HCT116 (cell line): Measurements from ENCODE around the gene ZNF473. TPM values are rescaled to one million over a fixed set of nuclear protein-coding genes. Genes with fewer than 3 reads are reported as not detected.

ENCODE experiments used
- ATAC-seq: fragments of 200-7000 bp; cut with Tn5 transposase; 2 replicates; pipeline ENCODE4 v1.9.1; 2020; ENCODE audit warnings: mild to moderate bottlenecking, moderate library complexity
- BruUV-seq: library from RNA; stranded (reverse); fragments of 400-500 nt; replicated peaks from 2 replicates; lab custom pipeline; 2021; lab: Mats Ljungman, UMichigan
- CTCF ChIA-PET: fragments of 300-600 bp; sonication (Branson Sonifier 250); formaldehyde crosslinking; loops from one replicate; lab custom pipeline; 2021; ENCODE audit warnings: antibody characterized with exemption; lab: Charles Lee
- POLR2A ChIA-PET: fragments of 300-600, 350-600 bp; sonication (Branson Sonifier 250); formaldehyde crosslinking; loops from one replicate; lab custom pipeline; 2021; ENCODE audit warnings: antibody characterized with exemption; lab: Charles Lee
- RAD21 ChIA-PET, 2 experiments: fragments of 300-600 bp; sonication (Branson Sonifier 250); formaldehyde crosslinking; loops; one replicate each; lab custom pipeline; 2023; ENCODE audit warnings: low total read pairs in 2 of 2; ENCODE audit not compliant: uncharacterized antibody in 2 of 2, unreplicated experiment in 2 of 2, low non-redundant PET in 1 of 2; lab: Charles Lee
- DNase-seq: peaks from one replicate; pipeline ENCODE4 v3.0.0-alpha.2; 2010; ENCODE audit warnings: low read depth, low spot score
- H2AFZ ChIP-seq: fragments of 200-600 bp; shearing (Covaris generic), sonication (generic); 2 replicates; pipeline ENCODE4 v1.6.1; 2017; ENCODE audit warnings: low read depth, mixed run types, mixed read lengths, antibody characterized with exemption, low read length; ENCODE audit not compliant: poor library complexity, severe bottlenecking
- H3K27ac ChIP-seq: 2 replicates; pipeline ENCODE4 v1.5.1; 2012; ENCODE audit warnings: low read depth, low read length
- H3K27me3 ChIP-seq: fragments of 200-600 bp; sonication (generic); 2 replicates; pipeline ENCODE4 v1.6.1; 2016; ENCODE audit warnings: mixed run types, low read length, mixed read lengths; ENCODE audit not compliant: insufficient read depth
- H3K36me3 ChIP-seq, 2 experiments: fragments of 200-500 bp in 1 of 2; fragments of 200-600 bp in 1 of 2; sonication (Bioruptor generic) in 1 of 2; sonication (generic) in 1 of 2; 2 replicates each; pipeline versions ENCODE4 v1.5.1 to v1.6.1; 2014 to 2016; ENCODE audit warnings: low read length in 2 of 2, inconsistent platforms in 1 of 2, mixed read lengths in 1 of 2, mixed run types in 1 of 2; ENCODE audit not compliant: insufficient read depth in 2 of 2, control insufficient read depth in 1 of 2
- H3K4me1 ChIP-seq, 2 experiments: fragments of 200-600 bp in 1 of 2; sonication (generic) in 1 of 2; 2 replicates each; pipeline versions ENCODE4 v1.5.1 to v1.6.1; 2012 to 2017; ENCODE audit warnings: low read length in 2 of 2, inconsistent platforms in 1 of 2, mild to moderate bottlenecking in 1 of 2, mixed read lengths in 1 of 2, mixed run types in 1 of 2, moderate library complexity in 1 of 2; ENCODE audit not compliant: insufficient read depth in 2 of 2, control insufficient read depth in 1 of 2
- H3K4me2 ChIP-seq: fragments of 200-600 bp; sonication (generic); 2 replicates; pipeline ENCODE4 v1.6.1; 2017; ENCODE audit warnings: mixed run types, low read length, mixed read lengths
- H3K4me3 ChIP-seq, 2 experiments: fragments of 200-600 bp in 1 of 2; sonication (generic) in 1 of 2; replicated peaks in 1 of 2; 2 replicates each; pipeline ENCODE4 v1.5.1; 2011 to 2016; ENCODE audit warnings: low read length in 2 of 2, control low read depth in 1 of 2, low read depth in 1 of 2, mild to moderate bottlenecking in 1 of 2, mixed read lengths in 1 of 2, mixed run types in 1 of 2
- H3K79me2 ChIP-seq: fragments of 200-600 bp; sonication (generic); 2 replicates; pipeline ENCODE4 v1.6.1; 2017; ENCODE audit warnings: mild to moderate bottlenecking, mixed run types, low read length, moderate library complexity, mixed read lengths; ENCODE audit not compliant: insufficient read depth
- H3K9ac ChIP-seq: fragments of 200-600 bp; sonication (generic); 2 replicates; pipeline ENCODE4 v1.6.1; 2016; ENCODE audit warnings: low read length, mixed read lengths
- H3K9me2 ChIP-seq: fragments of 200-600 bp; sonication (generic), shearing (Covaris generic); 2 replicates; pipeline ENCODE4 v1.6.1; 2017; ENCODE audit warnings: mixed run types, mild to moderate bottlenecking, moderate library complexity; ENCODE audit not compliant: insufficient read depth
- H3K9me3 ChIP-seq, 2 experiments: fragments of 200-500 bp in 1 of 2; fragments of 200-600 bp in 1 of 2; sonication (Bioruptor generic) in 1 of 2; sonication (generic) in 1 of 2; 2 replicates each; pipeline ENCODE4 v1.6.1; 2014 to 2017; ENCODE audit warnings: low read length in 2 of 2, mixed read lengths in 2 of 2, inconsistent platforms in 1 of 2, low read depth in 1 of 2, mild to moderate bottlenecking in 1 of 2, mixed run types in 1 of 2, moderate library complexity in 1 of 2; ENCODE audit not compliant: control insufficient read depth in 1 of 2, insufficient read depth in 1 of 2
- H4K20me1 ChIP-seq: fragments of 200-600 bp; sonication (generic), shearing (Covaris generic); 2 replicates; pipeline ENCODE4 v1.6.1; 2017; ENCODE audit warnings: mixed run types, mild to moderate bottlenecking, moderate library complexity; ENCODE audit not compliant: insufficient read depth
- ATF3 ChIP-seq: IDR thresholded peaks from 2 replicates; pipeline ENCODE4 v1.6.1; 2012
- CBX3 ChIP-seq: IDR thresholded peaks from 2 replicates; pipeline ENCODE4 v1.6.1; 2012; ENCODE audit warnings: low read depth
- CEBPB ChIP-seq: IDR thresholded peaks from 2 replicates; pipeline ENCODE4 v1.6.1; 2012; ENCODE audit warnings: low read depth
- CTCF ChIP-seq, 3 experiments: fragments of 200-600 bp in 1 of 3; sonication (generic) in 1 of 3; IDR thresholded peaks in 2 of 3; conservative IDR thresholded peaks in 1 of 3; 2 replicates each; pipeline ENCODE4 v1.5.1; 2012 to 2017; ENCODE audit warnings: low read depth in 2 of 3, low read length in 2 of 3, antibody characterized with exemption in 1 of 3, borderline replicate concordance in 1 of 3, control low read depth in 1 of 3, mild to moderate bottlenecking in 1 of 3, mixed read lengths in 1 of 3, mixed run types in 1 of 3, moderate library complexity in 1 of 3; ENCODE audit not compliant: insufficient read depth in 1 of 3
- EGR1 ChIP-seq: IDR thresholded peaks from 2 replicates; pipeline ENCODE4 v1.6.1; 2012; ENCODE audit warnings: low read depth
- EZH2 ChIP-seq: fragments of 200-600 bp; sonication (generic); IDR thresholded peaks from 2 replicates; pipeline ENCODE4 v1.6.1; 2017; ENCODE audit warnings: antibody characterized with exemption, mixed run types
- FOSL1 ChIP-seq: IDR thresholded peaks from 2 replicates; pipeline ENCODE4 v1.6.1; 2012; ENCODE audit warnings: low read depth
- MAX ChIP-seq: IDR thresholded peaks from 2 replicates; pipeline ENCODE4 v1.6.1; 2012
- POLR2A ChIP-seq: IDR thresholded peaks from 2 replicates; pipeline ENCODE4 v1.7.0; 2011; ENCODE audit warnings: borderline replicate concordance; ENCODE audit not compliant: insufficient read depth, insufficient read length; ENCODE audit errors: extremely low read depth
- REST ChIP-seq: IDR thresholded peaks from 2 replicates; pipeline ENCODE4 v1.6.1; 2012; ENCODE audit warnings: low read depth
- SRF ChIP-seq: IDR thresholded peaks from 2 replicates; pipeline ENCODE4 v1.6.1; 2012; ENCODE audit warnings: low read depth
- ZBTB33 ChIP-seq: IDR thresholded peaks from 2 replicates; pipeline ENCODE4 v1.6.1; 2011; ENCODE audit warnings: mild to moderate bottlenecking, low read length, moderate library complexity; ENCODE audit not compliant: insufficient replicate concordance; ENCODE audit errors: extremely low read depth
- intact Hi-C: fragments of 100-400 bp; cut with micrococcal nuclease; formaldehyde crosslinking; loops from 2 replicates; pipeline ENCODE4 v1.10.0; 2022
- total RNA-seq: library from RNA; stranded (reverse); gene quantifications from one replicate; pipeline ENCODE4 v1.2.1, GENCODE V29; 2021; ENCODE audit not compliant: unreplicated experiment

Gene ZNF473
- total RNA-seq, 1 experiment from 2014 or later = 19.8 TPM

GRCh38 chr19:49984491-49984890, 41.3 kb upstream of the ZNF473 start (continued):
- TF ChIP-seq CTCF (IDR thresholded peaks at IDR 0.05 in 2 of 3, conservative IDR thresholded peaks at IDR 0.05 in 1 of 3; ENCODE audit: borderline replicate concordance in 1 of 3, insufficient read depth in 1 of 3, low read depth in 2 of 3, low read length in 2 of 3) = no peak
- no peak for TF ChIP-seq POLR2A
- no peak for TF ChIP-seq SRF
- no peak for TF ChIP-seq EZH2
- no peak for TF ChIP-seq CBX3
- TF ChIP-seq ZBTB33 = no peak
- no peak for TF ChIP-seq EGR1
- no peak for TF ChIP-seq CEBPB
- TF ChIP-seq ATF3 = no peak
- no peak for TF ChIP-seq MAX
- TF ChIP-seq FOSL1 = no peak

- POLR2A ChIA-PET = no interaction called here
- peaks cover 0 to 5% of the 10 kb centered on the region in 2 experiments; a peak in 1 of 4 replicates for H3K36me3 ChIP-seq
Measured at GRCh38 chr19:49985871-49986270, 39.9 kb upstream of the ZNF473 start.

More at GRCh38 chr19:49985871-49986270, 39.9 kb upstream of the ZNF473 start:
- Histone ChIP-seq H3K9me2 (no peaks in the 10 kb centered on the region), H3K79me2 (no peaks in the 10 kb centered on the region), H3K9ac (no peak overlapping the region), H3K27me3 (no peaks in the 10 kb centered on the region), H3K4me3 (no peak overlapping the region), H2AFZ (no peak overlapping the region), H3K4me2 (no peak overlapping the region), H4K20me1 (no peaks in the 10 kb centered on the region), H3K4me1 (no peaks in the 10 kb centered on the region), H3K9me3 (no peaks in the 10 kb centered on the region), H3K27ac (no peak overlapping the region)
- ATAC-seq = no peak
- no peak for TF ChIP-seq REST
- DNase-seq = no peak
- intact Hi-C loops = no loop called here
- BruUV-seq = no TSS peak
- RAD21 ChIA-PET = no interaction called here
- CTCF ChIA-PET = no interaction called here
